BLaER1 treated with 17β-estradiol and CSF1 and Interleukin-3, amounts not matched to agents 10 nM and 100 nM (cell line): ENCODE measurements around the gene EHBP1L1.

Experiments
- H3K27ac ChIP-seq, 11 experiments: shearing (Covaris generic); formaldehyde crosslinking; 2 replicates each; pipeline ENCODE4 v1.8.1; 2022
- H3K27me3 ChIP-seq, 11 experiments: shearing (Covaris generic); formaldehyde crosslinking; 2 replicates each; pipeline ENCODE4 v1.8.1; 2022
- H3K36me3 ChIP-seq, 11 experiments: shearing (Covaris generic); formaldehyde crosslinking; 2 replicates each; pipeline ENCODE4 v1.8.1; 2022
- H3K4me1 ChIP-seq, 10 experiments: shearing (Covaris generic); formaldehyde crosslinking; 2 replicates each; pipeline ENCODE4 v1.8.1; 2022
- H3K4me2 ChIP-seq, 11 experiments: shearing (Covaris generic); formaldehyde crosslinking; 2 replicates each; pipeline ENCODE4 v1.8.1; 2022
- H3K4me3 ChIP-seq, 10 experiments: shearing (Covaris generic); formaldehyde crosslinking; 2 replicates each; pipeline ENCODE4 v1.8.1; 2022
- H3K9ac ChIP-seq, 11 experiments: shearing (Covaris generic); formaldehyde crosslinking; 2 replicates each; pipeline ENCODE4 v1.8.1; 2022
- H3K9me3 ChIP-seq, 11 experiments: shearing (Covaris generic); formaldehyde crosslinking; replicated peaks in 1 of 11; 2 replicates each; pipeline ENCODE4 v1.8.1; 2022
- H4K20me1 ChIP-seq, 11 experiments: shearing (Covaris generic); formaldehyde crosslinking; 2 replicates each; pipeline ENCODE4 v1.8.1; 2022
- Cebpa-rat ChIP-seq, 11 experiments: shearing (Covaris generic); IDR thresholded peaks; 2 replicates each; pipeline ENCODE4 v1.8.1; 2022

EHBP1L1 gene

DNA sequence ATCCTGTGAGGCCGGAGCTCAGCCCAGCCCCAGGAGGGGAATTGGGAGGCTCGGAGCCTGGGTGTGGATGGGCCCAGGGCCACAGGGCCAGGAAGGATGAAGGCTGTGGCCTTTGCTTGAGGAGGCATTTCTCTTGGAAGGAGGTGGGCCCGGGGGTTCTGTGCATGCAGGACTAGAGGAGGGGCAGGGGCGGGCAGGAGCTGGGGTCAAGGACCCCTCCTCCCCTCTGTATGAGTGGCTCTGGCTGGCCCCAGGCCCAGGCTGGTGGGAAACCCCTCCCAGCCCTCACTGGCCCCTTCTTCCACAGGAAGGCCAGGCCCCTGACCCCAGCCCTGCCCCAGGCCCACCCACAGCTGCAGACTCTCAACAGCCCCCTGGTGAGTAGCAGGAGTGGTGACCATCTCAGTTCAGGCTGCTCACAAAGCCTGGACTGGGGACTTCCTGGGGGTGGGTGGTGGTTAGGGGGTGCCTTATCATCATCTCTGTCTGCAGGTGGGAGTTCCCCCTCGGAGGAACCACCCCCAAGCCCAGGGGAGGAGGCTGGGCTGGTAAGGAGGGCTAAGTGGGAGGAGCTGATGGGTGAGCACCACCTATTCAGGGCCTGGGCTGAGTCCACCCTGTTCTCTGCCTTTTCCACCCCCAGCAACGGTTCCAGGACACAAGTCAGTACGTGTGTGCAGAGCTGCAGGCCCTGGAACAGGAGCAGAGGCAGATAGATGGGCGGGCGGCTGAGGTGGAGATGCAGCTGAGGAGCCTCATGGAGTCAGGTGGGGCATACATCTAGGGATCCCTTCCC lies 13.8 kb downstream of the EHBP1L1 start:
- Histone ChIP-seq H3K27ac (peak overlapping the region in 9 of 11 experiments; percentile 18 to 91 (median 44); a peak in 11 of 22 replicates), H3K36me3 (peaks cover 56 to 76% (median 64%) of the 10 kb centered on the region in 11 experiments), H3K4me2 (peak overlapping the region; percentile 78 to 99 (median 97))

DNA sequence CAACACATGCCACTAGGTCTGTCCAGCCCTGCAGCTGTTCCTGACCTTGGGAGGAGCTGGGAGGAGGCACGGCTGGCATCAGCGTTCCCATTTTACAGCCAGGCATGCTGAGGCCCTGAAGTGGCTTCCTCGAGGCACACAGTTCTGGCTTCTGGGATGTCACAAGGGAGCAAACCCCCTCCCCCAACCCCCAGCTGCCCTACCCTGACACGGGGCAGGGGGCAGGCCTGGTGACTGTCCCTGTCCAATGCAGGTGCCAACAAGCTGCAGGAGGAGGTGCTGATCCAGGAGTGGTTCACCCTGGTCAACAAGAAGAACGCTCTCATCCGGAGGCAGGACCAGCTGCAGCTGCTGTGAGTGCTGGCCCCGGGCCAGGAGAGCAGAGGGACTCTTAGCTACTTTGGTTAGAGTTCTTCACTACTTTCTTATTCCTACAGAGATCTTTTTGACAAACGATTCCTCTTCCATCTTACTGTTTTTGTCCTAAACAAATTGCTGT lies 14.4 kb downstream of the EHBP1L1 start:
- H3K4me3 ChIP-seq = no peak overlapping the region
- peaks cover 56 to 76% (median 65%) of the 10 kb centered on the region in 10 experiments for H3K4me1 ChIP-seq
- no peaks in the 10 kb centered on the region for H3K27me3 ChIP-seq
- H3K9ac ChIP-seq = peak overlapping the region in 5 of 11 experiments; percentile 65 to 77 (median 66); a peak in 1 of 22 replicates
- peaks cover 7 to 82% (median 33%) of the 10 kb centered on the region in 11 experiments; a peak in 18 of 22 replicates for H4K20me1 ChIP-seq
- H3K27ac ChIP-seq = peak overlapping the region in 1 of 11 experiments; percentile 83; a peak in 2 of 22 replicates
- H3K9me3 ChIP-seq = no peaks in the 10 kb centered on the region
- TF ChIP-seq Cebpa-rat (IDR thresholded peaks at IDR 0.05) = no peak
- peaks cover 50 to 69% (median 58%) of the 10 kb centered on the region in 11 experiments for H3K36me3 ChIP-seq
- peak overlapping the region in 4 of 11 experiments; percentile 93 to 99 (median 96); a peak in 4 of 22 replicates for H3K4me2 ChIP-seq

More for the DNA sequence above, 13.8 kb downstream of the EHBP1L1 start:
- Histone ChIP-seq H3K4me3 (no peak overlapping the region), H3K4me1 (peaks cover 51 to 75% (median 60%) of the 10 kb centered on the region in 10 experiments), H3K9me3 (no peaks in the 10 kb centered on the region), H3K9ac (peak overlapping the region in 9 of 11 experiments; percentile 32 to 78 (median 72); a peak in 15 of 22 replicates), H3K27me3 (no peaks in the 10 kb centered on the region), H4K20me1 (peaks cover 7 to 82% (median 29%) of the 10 kb centered on the region in 11 experiments; a peak in 18 of 22 replicates)
- TF ChIP-seq Cebpa-rat (IDR thresholded peaks at IDR 0.05) = no peak

DNA sequence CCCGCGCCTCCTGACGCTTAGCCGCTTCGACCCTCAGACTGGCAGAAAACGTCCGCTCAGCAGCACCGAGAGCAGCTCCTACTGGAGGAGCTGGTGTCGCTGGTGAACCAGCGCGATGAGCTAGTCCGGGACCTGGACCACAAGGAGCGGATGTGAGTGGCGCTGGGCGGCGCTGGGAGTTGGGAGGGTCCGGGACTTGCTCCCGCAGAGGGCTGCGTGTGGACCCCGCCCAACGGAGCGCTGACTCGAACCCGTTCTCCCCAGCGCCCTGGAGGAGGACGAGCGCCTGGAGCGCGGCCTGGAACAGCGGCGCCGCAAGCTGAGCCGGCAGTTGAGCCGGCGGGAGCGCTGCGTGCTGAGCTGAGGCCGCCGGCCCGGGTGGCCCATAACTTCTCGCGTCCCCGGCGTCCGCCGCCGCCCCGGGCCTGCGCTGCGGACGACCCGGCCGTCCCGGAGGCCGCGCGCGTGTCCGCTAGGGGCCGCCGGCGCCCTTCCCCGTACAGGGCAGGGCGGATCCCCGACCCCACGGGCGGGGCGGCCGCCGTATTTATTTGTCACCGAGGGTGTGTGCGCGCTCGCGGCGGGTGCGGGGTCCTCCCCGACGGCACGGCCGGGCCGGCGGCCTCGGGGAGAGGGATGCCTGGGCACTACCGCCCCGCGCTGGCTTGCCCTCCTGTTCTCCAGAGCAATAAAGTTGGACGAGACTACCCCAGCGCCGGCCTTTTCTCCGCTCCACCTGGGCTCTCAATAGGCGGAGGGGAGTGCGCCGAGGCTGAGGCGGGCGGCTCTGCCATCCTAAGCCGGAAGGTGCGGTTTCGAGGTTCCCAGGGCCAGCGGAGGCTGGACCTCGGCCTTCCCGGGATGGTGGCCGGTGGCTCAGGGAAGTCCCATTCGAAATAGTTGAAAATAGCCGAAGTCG lies 16.3 kb downstream of the EHBP1L1 start:
- Histone ChIP-seq H3K27me3 (no peaks in the 10 kb centered on the region), H3K4me1 (peaks cover 46 to 69% (median 61%) of the 10 kb centered on the region in 10 experiments), H3K9ac (no peak overlapping the region), H4K20me1 (peaks cover 7 to 84% (median 33%) of the 10 kb centered on the region in 11 experiments; a peak in 18 of 22 replicates), H3K36me3 (peaks cover 38 to 50% (median 44%) of the 10 kb centered on the region in 11 experiments), H3K4me2 (no peak overlapping the region; a peak in 1 of 22 replicates), H3K27ac (no peak overlapping the region), H3K4me3 (no peak overlapping the region), H3K9me3 (no peaks in the 10 kb centered on the region)
- no peak for TF ChIP-seq Cebpa-rat (IDR thresholded peaks at IDR 0.05)

DNA sequence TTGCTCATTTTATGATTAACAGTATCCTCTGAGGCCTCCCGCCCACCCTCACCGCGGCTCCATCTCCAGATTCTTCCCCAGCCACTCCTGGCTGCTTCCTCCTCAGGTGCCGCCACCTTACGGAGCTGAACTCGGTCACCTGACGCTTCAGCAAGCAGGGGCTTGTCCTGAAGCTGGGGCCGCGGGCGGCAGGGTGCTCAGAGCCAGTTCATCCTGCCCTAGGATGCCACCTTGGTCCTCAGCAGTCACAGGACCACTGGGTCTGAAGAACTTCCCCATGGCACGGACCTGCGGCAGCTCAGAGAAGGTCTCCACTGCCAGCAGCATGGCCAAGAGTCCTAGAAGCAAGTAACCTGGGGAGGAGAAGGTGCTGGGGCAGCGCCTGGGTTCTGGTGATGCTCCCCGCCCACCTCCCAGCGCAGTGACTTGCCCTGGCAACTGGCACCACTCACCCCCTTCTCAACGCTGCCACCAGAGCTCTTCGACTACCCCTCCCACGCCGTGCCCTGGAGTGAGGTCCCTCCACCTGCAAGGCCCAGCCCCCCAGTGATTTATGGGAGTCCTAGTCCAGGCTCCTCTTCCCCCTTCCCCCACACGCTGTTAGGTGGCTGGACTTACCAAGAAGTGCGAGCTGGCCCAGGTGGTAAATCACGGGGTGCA lies 17.1 kb downstream of the EHBP1L1 start:
- Histone ChIP-seq H3K4me1 (peaks cover 38 to 68% (median 59%) of the 10 kb centered on the region in 10 experiments), H3K27me3 (no peaks in the 10 kb centered on the region), H3K36me3 (peaks cover 44 to 56% (median 50%) of the 10 kb centered on the region in 11 experiments), H3K27ac (no peak overlapping the region), H3K9ac (peak overlapping the region in 1 of 11 experiments; percentile 34; a peak in 1 of 22 replicates), H3K4me2 (peak overlapping the region in 3 of 11 experiments; percentile 31 to 51 (median 47); a peak in 4 of 22 replicates), H3K4me3 (no peak overlapping the region), H4K20me1 (peaks cover 13 to 91% (median 36%) of the 10 kb centered on the region in 11 experiments; a peak in 19 of 22 replicates), H3K9me3 (no peaks in the 10 kb centered on the region)
- TF ChIP-seq Cebpa-rat (IDR thresholded peaks at IDR 0.05) = no peak

DNA sequence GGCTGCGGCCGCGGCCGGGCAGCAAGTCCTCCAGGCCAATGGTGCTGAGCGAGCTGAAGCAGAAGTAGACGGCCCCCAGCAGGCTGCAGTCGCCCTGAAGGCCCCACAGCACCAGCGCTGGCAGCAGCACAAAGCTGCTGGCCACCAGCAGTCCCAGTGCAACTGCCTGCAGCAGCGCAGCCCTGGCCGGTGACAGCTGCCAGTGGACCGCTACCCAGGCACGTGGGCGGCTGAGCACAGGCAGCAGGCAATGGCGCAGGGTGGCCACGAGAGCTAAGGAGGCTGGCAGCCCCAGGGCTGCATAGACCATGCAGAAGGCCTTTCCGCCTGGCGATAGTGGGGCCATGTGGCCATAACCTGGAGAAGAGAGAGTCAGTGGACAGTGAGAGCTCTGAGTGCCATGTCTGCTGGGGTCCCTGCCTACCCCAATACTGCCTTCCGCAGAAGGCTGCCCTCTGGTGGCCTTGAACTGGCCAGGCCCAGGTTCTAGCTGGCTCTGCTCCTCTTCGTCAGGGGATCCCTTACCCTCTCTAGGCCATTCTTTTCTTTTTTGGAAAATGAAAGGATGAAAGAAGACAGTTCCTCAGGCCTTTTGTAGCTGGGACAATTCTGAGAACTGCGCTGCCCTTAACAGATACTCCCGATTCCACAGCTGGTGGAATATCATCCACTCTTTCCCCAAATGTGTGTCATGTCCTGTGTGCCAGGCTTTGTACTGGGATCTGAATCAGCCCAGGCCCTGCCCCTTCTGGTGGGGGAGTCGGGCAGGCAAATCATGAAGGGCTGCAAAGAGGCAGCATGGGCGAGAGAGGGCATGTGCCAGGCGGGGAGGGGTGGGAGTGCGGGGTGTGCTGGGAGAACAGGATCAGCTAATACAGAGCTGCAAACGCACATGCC lies 17.9 kb downstream of the EHBP1L1 start:
- peaks cover 31 to 65% (median 53%) of the 10 kb centered on the region in 10 experiments for H3K4me1 ChIP-seq
- peak overlapping the region in 5 of 11 experiments; percentile 2 to 34 (median 25); a peak in 3 of 22 replicates for H3K9ac ChIP-seq

DNA sequence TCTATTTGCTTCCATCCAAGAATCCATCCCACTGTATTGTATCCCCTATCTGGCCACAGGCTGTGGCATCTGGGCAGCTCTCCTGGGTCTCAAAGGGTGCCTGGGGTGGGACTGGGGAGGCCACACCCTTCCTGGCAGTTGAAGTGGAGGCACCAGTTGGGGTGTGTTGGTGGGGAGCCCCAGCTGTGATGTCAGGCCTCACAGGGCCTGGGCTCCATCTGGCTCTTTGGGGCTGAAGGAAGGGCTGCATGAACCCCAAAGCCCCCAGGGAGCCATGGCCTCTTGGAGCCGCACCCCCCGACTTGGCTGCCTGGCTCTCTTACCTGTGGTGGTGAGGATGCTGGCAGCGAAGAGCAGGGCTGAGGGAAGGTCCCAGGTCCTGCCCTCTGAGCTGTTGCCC lies 19.3 kb downstream of the EHBP1L1 start:
- peak overlapping the region; percentile 8 to 66 (median 46); a peak in 13 of 22 replicates for H3K9ac ChIP-seq
- H3K4me2 ChIP-seq = peak overlapping the region; percentile 36 to 71 (median 55)
- H3K27me3 ChIP-seq = no peaks in the 10 kb centered on the region
- peaks cover 15 to 92% (median 35%) of the 10 kb centered on the region in 11 experiments; a peak in 18 of 22 replicates for H4K20me1 ChIP-seq
- H3K4me3 ChIP-seq = no peak overlapping the region; a peak in 1 of 20 replicates
- no peaks in the 10 kb centered on the region for H3K9me3 ChIP-seq
- TF ChIP-seq Cebpa-rat (IDR thresholded peaks at IDR 0.05) = no peak
- peaks cover 17 to 52% (median 40%) of the 10 kb centered on the region in 10 experiments for H3K4me1 ChIP-seq
- peak overlapping the region in 8 of 11 experiments; percentile 2 to 54 (median 42); a peak in 17 of 22 replicates for H3K27ac ChIP-seq
- H3K36me3 ChIP-seq = peaks cover 56 to 70% (median 62%) of the 10 kb centered on the region in 11 experiments

More for the DNA sequence above, 17.9 kb downstream of the EHBP1L1 start:
- Histone ChIP-seq H3K27ac (peak overlapping the region in 1 of 11 experiments; percentile 4; a peak in 1 of 22 replicates), H3K36me3 (peaks cover 52 to 64% (median 58%) of the 10 kb centered on the region in 11 experiments), H3K4me3 (no peak overlapping the region), H3K4me2 (peak overlapping the region in 4 of 11 experiments; percentile 9 to 51 (median 39); a peak in 7 of 22 replicates), H4K20me1 (peaks cover 20 to 93% (median 33%) of the 10 kb centered on the region in 11 experiments; a peak in 19 of 22 replicates), H3K9me3 (no peaks in the 10 kb centered on the region), H3K27me3 (no peaks in the 10 kb centered on the region)
- TF ChIP-seq Cebpa-rat (IDR thresholded peaks at IDR 0.05) = no peak
